ENCODE data around the gene ATP2B3. TPM values are rescaled to one million over a fixed set of nuclear protein-coding genes. Genes with fewer than 3 reads are reported as not detected.
"Not testable (repeated sequence)": the region's sequence is repeated elsewhere in the genome, so short reads cannot be mapped to it uniquely, and the experiment has no call there.

Gene ATP2B3
- total RNA-seq, 1 experiment from 2014 or later = 0.21 TPM

GRCh38 chrX:153603131-153603656 lies 85.8 kb downstream of the ATP2B3 start:
- intact Hi-C loops (cut with micrococcal nuclease; ENCODE audit: unreplicated experiment) (no loop called here), in situ Hi-C loops (cut with HindIII; ENCODE audit: low pct_unique_long_range_greater_than_20kb, low sequenced_read_pairs) (no loop called here)
- Histone ChIP-seq H3K4me3 (ENCODE audit: low read depth in 2 of 2, low read length in 2 of 2) (no peak overlapping the region), H3K9me3 (ENCODE audit: control insufficient read depth, insufficient read depth, low read depth, low read length) (no peaks in the 10 kb centered on the region), H3K36me3 (ENCODE audit: control insufficient read depth, insufficient read depth, low read length) (no peaks in the 10 kb centered on the region), H3K27ac (ENCODE audit: low read length) (no peak overlapping the region), H3K4me1 (ENCODE audit: control insufficient read depth, insufficient read depth, low read length) (peaks cover 9% of the 10 kb centered on the region; the same call in 1 of the 2 replicates), H3K27me3 (ENCODE audit: control insufficient read depth, insufficient read depth, low read length) (no peaks in the 10 kb centered on the region)
- ChIA-PET CTCF (no interaction called here), POLR2A (no interaction called here)
- DNase-seq (ENCODE audit: low read depth, low spot score) (no peak), ATAC-seq (no peak)
- BruUV-seq (replicated peaks) = no TSS peak
- TF ChIP-seq REST (IDR thresholded peaks at IDR 0.05; ENCODE audit: insufficient read depth in 1 of 2, low read depth in 2 of 2, low read length in 1 of 2) (no peak), POLR2AphosphoS5 (IDR thresholded peaks at IDR 0.05; ENCODE audit: low read depth, low read length) (no peak), TCF7L2 (IDR thresholded peaks at IDR 0.05; ENCODE audit: low read depth, low read length) (no peak), SIN3A (IDR thresholded peaks at IDR 0.05; ENCODE audit: borderline replicate concordance, insufficient read depth, low read depth, low read length) (no peak)
- TF ChIP-seq, protein P1, sequence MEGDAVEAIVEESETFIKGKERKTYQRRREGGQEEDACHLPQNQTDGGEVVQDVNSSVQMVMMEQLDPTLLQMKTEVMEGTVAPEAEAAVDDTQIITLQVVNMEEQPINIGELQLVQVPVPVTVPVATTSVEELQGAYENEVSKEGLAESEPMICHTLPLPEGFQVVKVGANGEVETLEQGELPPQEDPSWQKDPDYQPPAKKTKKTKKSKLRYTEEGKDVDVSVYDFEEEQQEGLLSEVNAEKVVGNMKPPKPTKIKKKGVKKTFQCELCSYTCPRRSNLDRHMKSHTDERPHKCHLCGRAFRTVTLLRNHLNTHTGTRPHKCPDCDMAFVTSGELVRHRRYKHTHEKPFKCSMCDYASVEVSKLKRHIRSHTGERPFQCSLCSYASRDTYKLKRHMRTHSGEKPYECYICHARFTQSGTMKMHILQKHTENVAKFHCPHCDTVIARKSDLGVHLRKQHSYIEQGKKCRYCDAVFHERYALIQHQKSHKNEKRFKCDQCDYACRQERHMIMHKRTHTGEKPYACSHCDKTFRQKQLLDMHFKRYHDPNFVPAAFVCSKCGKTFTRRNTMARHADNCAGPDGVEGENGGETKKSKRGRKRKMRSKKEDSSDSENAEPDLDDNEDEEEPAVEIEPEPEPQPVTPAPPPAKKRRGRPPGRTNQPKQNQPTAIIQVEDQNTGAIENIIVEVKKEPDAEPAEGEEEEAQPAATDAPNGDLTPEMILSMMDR (IDR thresholded peaks at IDR 0.05) = no peak

GRCh38 chrX:153604666-153605380 lies 87.4 kb downstream of the ATP2B3 start:
- in situ Hi-C loops (cut with HindIII; ENCODE audit: low pct_unique_long_range_greater_than_20kb, low sequenced_read_pairs); BruUV-seq (replicated peaks); intact Hi-C loops (cut with micrococcal nuclease; ENCODE audit: unreplicated experiment); H3K4me1 ChIP-seq (ENCODE audit: control insufficient read depth, insufficient read depth, low read length); DNase-seq (ENCODE audit: low read depth, low spot score); H3K4me3 ChIP-seq (ENCODE audit: low read depth in 2 of 2, low read length in 2 of 2); ATAC-seq; H3K27ac ChIP-seq (ENCODE audit: low read length); H3K27me3 ChIP-seq (ENCODE audit: control insufficient read depth, insufficient read depth, low read length); H3K9me3 ChIP-seq (ENCODE audit: control insufficient read depth, insufficient read depth, low read depth, low read length); POLR2A ChIA-PET; H3K36me3 ChIP-seq (ENCODE audit: control insufficient read depth, insufficient read depth, low read length): not testable (repeated sequence)
- CTCF ChIA-PET = interaction anchor here (0.6 kb wide), 1 partner anchor 42 kb away, joined by 4 read pairs; the partner anchor contains the start of gene DUSP9

- TF ChIP-seq SIN3A (IDR thresholded peaks at IDR 0.05; ENCODE audit: borderline replicate concordance, insufficient read depth, low read depth, low read length) (no peak), REST (IDR thresholded peaks at IDR 0.05; ENCODE audit: insufficient read depth in 1 of 2, low read depth in 2 of 2, low read length in 1 of 2) (no peak), TCF7L2 (IDR thresholded peaks at IDR 0.05; ENCODE audit: low read depth, low read length) (no peak), POLR2AphosphoS5 (IDR thresholded peaks at IDR 0.05; ENCODE audit: low read depth, low read length) (no peak)
- TF ChIP-seq, protein P1 (IDR thresholded peaks at IDR 0.05) = no peak
- BruUV-seq (replicated peaks) = no TSS peak
Measured at GRCh38 chrX:153606503-153606902, 89.1 kb downstream of the ATP2B3 start.

More at GRCh38 chrX:153606503-153606902, 89.1 kb downstream of the ATP2B3 start:
- Histone ChIP-seq H3K4me3 (ENCODE audit: low read depth in 2 of 2, low read length in 2 of 2) (no peak overlapping the region), H3K27me3 (ENCODE audit: control insufficient read depth, insufficient read depth, low read length) (no peaks in the 10 kb centered on the region), H3K36me3 (ENCODE audit: control insufficient read depth, insufficient read depth, low read length) (no peaks in the 10 kb centered on the region), H3K4me1 (ENCODE audit: control insufficient read depth, insufficient read depth, low read length) (no peaks in the 10 kb centered on the region), H3K27ac (ENCODE audit: low read length) (no peak overlapping the region), H3K9me3 (ENCODE audit: control insufficient read depth, insufficient read depth, low read depth, low read length) (no peaks in the 10 kb centered on the region)
- intact Hi-C loops (cut with micrococcal nuclease; ENCODE audit: unreplicated experiment) (no loop called here), in situ Hi-C loops (cut with HindIII; ENCODE audit: low pct_unique_long_range_greater_than_20kb, low sequenced_read_pairs) (no loop called here)
- ChIA-PET POLR2A (no interaction called here), CTCF (no interaction called here)
- no peak for DNase-seq (ENCODE audit: low read depth, low spot score)
- no peak for ATAC-seq

Measured in Panc1 (cell line).